Measurements from ENCODE around the gene STAT6.

Gene STAT6

GRCh38 chr12:57142121-57142520 lies 31.0 kb upstream of the STAT6 start:
- no peaks in the 10 kb centered on the region for H4K20me1 ChIP-seq (ENCODE audit: insufficient read depth, low read length, poor library complexity, severe bottlenecking)
- TF ChIP-seq CTCF (conservative IDR thresholded peaks at IDR 0.05; ENCODE audit: low read length) (no peak), EZH2phosphoT487 (IDR thresholded peaks at IDR 0.05; ENCODE audit: borderline replicate concordance) (no peak)
- no peaks in the 10 kb centered on the region for H3K9me3 ChIP-seq (ENCODE audit: insufficient read depth, low read depth, low read length)
- H3K9me2 ChIP-seq (replicated peaks; ENCODE audit: low read depth, low read length) = no peaks in the 10 kb centered on the region
- no peaks in the 10 kb centered on the region for H3K79me2 ChIP-seq (ENCODE audit: insufficient read depth, low read length)
- peaks cover 20% of the 10 kb centered on the region for H3K4me1 ChIP-seq (ENCODE audit: insufficient read depth, low read length, poor library complexity, severe bottlenecking)
- H3K4me3 ChIP-seq (ENCODE audit: low read length, poor library complexity, severe bottlenecking) = no peak overlapping the region
- H3K36me3 ChIP-seq (ENCODE audit: insufficient read depth, low read length) = no peaks in the 10 kb centered on the region
- no peak overlapping the region for H3K4me2 ChIP-seq (ENCODE audit: low read depth, low read length, poor library complexity, severe bottlenecking)
- H3K27me3 ChIP-seq (ENCODE audit: insufficient read depth, low read length, poor library complexity, severe bottlenecking) = no peaks in the 10 kb centered on the region
- no peak overlapping the region for H3K9ac ChIP-seq (ENCODE audit: low read depth, low read length, poor library complexity, severe bottlenecking)
- H2AFZ ChIP-seq (ENCODE audit: low read length) = no peak overlapping the region
- H3F3A ChIP-seq (ENCODE audit: low read depth) = no peaks in the 10 kb centered on the region

GRCh38 chr12:57141249-57141648 lies 30.1 kb upstream of the STAT6 start:
- no peak for TF ChIP-seq CTCF (conservative IDR thresholded peaks at IDR 0.05; ENCODE audit: low read length)
- TF ChIP-seq EZH2phosphoT487 (IDR thresholded peaks at IDR 0.05; ENCODE audit: borderline replicate concordance) = no peak
- Histone ChIP-seq H2AFZ (ENCODE audit: low read length) (no peak overlapping the region), H4K20me1 (ENCODE audit: insufficient read depth, low read length, poor library complexity, severe bottlenecking) (no peaks in the 10 kb centered on the region), H3K9ac (ENCODE audit: low read depth, low read length, poor library complexity, severe bottlenecking) (no peak overlapping the region), H3K79me2 (ENCODE audit: insufficient read depth, low read length) (no peaks in the 10 kb centered on the region), H3K27me3 (ENCODE audit: insufficient read depth, low read length, poor library complexity, severe bottlenecking) (no peaks in the 10 kb centered on the region), H3K4me3 (ENCODE audit: low read length, poor library complexity, severe bottlenecking) (no peak overlapping the region), H3K36me3 (ENCODE audit: insufficient read depth, low read length) (no peaks in the 10 kb centered on the region), H3K4me2 (ENCODE audit: low read depth, low read length, poor library complexity, severe bottlenecking) (no peak overlapping the region), H3F3A (ENCODE audit: low read depth) (no peaks in the 10 kb centered on the region), H3K9me3 (ENCODE audit: insufficient read depth, low read depth, low read length) (no peaks in the 10 kb centered on the region), H3K4me1 (ENCODE audit: insufficient read depth, low read length, poor library complexity, severe bottlenecking) (peaks cover 12% of the 10 kb centered on the region), H3K9me2 (replicated peaks; ENCODE audit: low read depth, low read length) (no peaks in the 10 kb centered on the region)

- Histone ChIP-seq H3K9ac (ENCODE audit: low read depth, low read length, poor library complexity, severe bottlenecking) (no peak overlapping the region), H3K4me2 (ENCODE audit: low read depth, low read length, poor library complexity, severe bottlenecking) (no peak overlapping the region), H3K79me2 (ENCODE audit: insufficient read depth, low read length) (no peaks in the 10 kb centered on the region), H3K9me3 (ENCODE audit: insufficient read depth, low read depth, low read length) (no peaks in the 10 kb centered on the region), H3K36me3 (ENCODE audit: insufficient read depth, low read length) (no peaks in the 10 kb centered on the region), H3K27me3 (ENCODE audit: insufficient read depth, low read length, poor library complexity, severe bottlenecking) (no peaks in the 10 kb centered on the region), H2AFZ (ENCODE audit: low read length) (no peak overlapping the region), H3K4me3 (ENCODE audit: low read length, poor library complexity, severe bottlenecking) (no peak overlapping the region), H3K9me2 (replicated peaks; ENCODE audit: low read depth, low read length) (no peaks in the 10 kb centered on the region), H3K4me1 (ENCODE audit: insufficient read depth, low read length, poor library complexity, severe bottlenecking) (peaks cover 8% of the 10 kb centered on the region), H3F3A (ENCODE audit: low read depth) (no peaks in the 10 kb centered on the region), H4K20me1 (ENCODE audit: insufficient read depth, low read length, poor library complexity, severe bottlenecking) (no peaks in the 10 kb centered on the region)
- no peak for TF ChIP-seq CTCF (conservative IDR thresholded peaks at IDR 0.05; ENCODE audit: low read length)
- TF ChIP-seq EZH2phosphoT487 (IDR thresholded peaks at IDR 0.05; ENCODE audit: borderline replicate concordance) = no peak
Observed at GRCh38 chr12:57139796-57140649, 28.9 kb upstream of the STAT6 start.
